ENCODE measurements around the gene C22orf31. TPM values are rescaled to one million over a fixed set of nuclear protein-coding genes. Genes with fewer than 3 reads are reported as not detected.

Gene C22orf31
- total RNA-seq, 6 experiments from 2014 or later = not detected

DNA sequence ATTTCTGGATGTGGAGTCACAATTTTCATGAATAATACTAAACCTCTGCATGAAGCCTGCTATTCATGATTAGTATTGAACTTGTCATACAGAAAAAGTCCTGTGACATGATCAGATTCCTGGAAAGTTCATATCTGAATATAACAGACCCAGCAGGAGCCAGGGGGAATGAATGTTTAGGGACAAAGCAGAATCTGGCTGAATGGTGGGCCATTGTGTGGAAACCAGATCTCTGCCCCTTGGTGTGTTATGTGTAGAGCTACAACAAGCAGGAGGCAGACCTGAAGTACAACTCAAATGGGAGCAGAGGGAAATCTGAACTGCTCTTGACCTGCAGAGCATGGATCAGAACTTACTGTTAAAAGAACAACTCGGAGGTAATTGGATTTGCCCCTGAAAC is 41.5 kb upstream of the C22orf31 start:
- H3K4me1 Mint-ChIP-seq (ENCODE audit: low read depth) = peaks cover 5% of the 10 kb centered on the region
- no peak for DNase-seq
- H3K4me3 Mint-ChIP-seq = no peak overlapping the region
- TF ChIP-seq, protein P1, sequence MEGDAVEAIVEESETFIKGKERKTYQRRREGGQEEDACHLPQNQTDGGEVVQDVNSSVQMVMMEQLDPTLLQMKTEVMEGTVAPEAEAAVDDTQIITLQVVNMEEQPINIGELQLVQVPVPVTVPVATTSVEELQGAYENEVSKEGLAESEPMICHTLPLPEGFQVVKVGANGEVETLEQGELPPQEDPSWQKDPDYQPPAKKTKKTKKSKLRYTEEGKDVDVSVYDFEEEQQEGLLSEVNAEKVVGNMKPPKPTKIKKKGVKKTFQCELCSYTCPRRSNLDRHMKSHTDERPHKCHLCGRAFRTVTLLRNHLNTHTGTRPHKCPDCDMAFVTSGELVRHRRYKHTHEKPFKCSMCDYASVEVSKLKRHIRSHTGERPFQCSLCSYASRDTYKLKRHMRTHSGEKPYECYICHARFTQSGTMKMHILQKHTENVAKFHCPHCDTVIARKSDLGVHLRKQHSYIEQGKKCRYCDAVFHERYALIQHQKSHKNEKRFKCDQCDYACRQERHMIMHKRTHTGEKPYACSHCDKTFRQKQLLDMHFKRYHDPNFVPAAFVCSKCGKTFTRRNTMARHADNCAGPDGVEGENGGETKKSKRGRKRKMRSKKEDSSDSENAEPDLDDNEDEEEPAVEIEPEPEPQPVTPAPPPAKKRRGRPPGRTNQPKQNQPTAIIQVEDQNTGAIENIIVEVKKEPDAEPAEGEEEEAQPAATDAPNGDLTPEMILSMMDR (IDR thresholded peaks at IDR 0.05) = no peak
- H3K27me3 Mint-ChIP-seq (ENCODE audit: insufficient read depth) = peaks cover 14% of the 10 kb centered on the region
- no peaks in the 10 kb centered on the region for H3K36me3 Mint-ChIP-seq (ENCODE audit: low read depth)
- H3K27ac Mint-ChIP-seq = no peak overlapping the region
- H3K9me3 Mint-ChIP-seq = no peaks in the 10 kb centered on the region

DNA sequence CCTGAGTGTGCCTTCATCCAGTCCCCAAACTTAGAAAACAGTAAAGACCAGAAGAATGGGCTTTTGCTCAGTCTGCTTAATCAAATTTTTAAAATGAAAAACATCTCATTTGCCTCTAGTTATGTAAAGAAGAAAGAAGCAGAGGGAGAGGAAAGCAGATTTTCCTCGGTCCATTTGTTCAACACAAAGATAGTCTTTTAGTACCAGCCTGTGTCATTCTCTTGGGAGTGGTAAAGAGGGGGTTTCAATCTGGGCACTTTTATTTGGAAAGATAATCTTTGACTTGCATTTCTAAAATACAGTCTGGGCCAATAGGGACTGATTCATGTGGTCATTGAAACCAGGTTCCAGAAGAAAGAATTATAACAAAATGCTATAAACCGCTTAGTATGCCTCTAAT is 40.7 kb upstream of the C22orf31 start:
- no peak overlapping the region for H3K4me3 Mint-ChIP-seq
- H3K36me3 Mint-ChIP-seq (ENCODE audit: low read depth) = no peaks in the 10 kb centered on the region
- no peaks in the 10 kb centered on the region for H3K4me1 Mint-ChIP-seq (ENCODE audit: low read depth)
- H3K9me3 Mint-ChIP-seq = no peaks in the 10 kb centered on the region
- TF ChIP-seq, protein P1 (IDR thresholded peaks at IDR 0.05) = no peak
- DNase-seq = no peak
- H3K27ac Mint-ChIP-seq = no peak overlapping the region
- H3K27me3 Mint-ChIP-seq (ENCODE audit: insufficient read depth) = peaks cover 14% of the 10 kb centered on the region

DNA sequence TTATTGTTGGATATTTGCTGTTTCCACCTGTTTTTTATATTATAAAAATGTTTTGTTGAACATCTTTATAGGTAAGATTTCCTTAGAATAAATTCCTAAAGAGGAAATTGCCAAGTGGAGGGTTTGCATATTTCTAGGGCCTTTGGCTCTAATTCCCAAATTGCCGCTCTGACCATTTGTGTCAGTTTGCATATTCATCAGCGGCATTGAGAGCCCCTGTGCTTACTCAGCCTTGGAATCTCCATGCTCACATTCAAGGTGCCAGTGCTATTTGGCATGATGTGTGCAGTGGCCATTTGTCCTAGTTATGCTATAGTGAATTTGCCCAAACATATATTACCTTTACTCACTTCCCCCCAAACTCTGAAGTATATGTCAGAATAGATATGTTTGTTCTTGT is 36.7 kb upstream of the C22orf31 start:
- Mint-ChIP-seq H3K36me3 (ENCODE audit: low read depth) (no peaks in the 10 kb centered on the region), H3K27ac (no peak overlapping the region), H3K9me3 (no peaks in the 10 kb centered on the region), H3K4me3 (no peak overlapping the region), H3K4me1 (ENCODE audit: low read depth) (peaks cover 17% of the 10 kb centered on the region), H3K27me3 (ENCODE audit: insufficient read depth) (peaks cover 6% of the 10 kb centered on the region)
- DNase-seq = no peak
- TF ChIP-seq, protein P1 (IDR thresholded peaks at IDR 0.05) = no peak

DNA sequence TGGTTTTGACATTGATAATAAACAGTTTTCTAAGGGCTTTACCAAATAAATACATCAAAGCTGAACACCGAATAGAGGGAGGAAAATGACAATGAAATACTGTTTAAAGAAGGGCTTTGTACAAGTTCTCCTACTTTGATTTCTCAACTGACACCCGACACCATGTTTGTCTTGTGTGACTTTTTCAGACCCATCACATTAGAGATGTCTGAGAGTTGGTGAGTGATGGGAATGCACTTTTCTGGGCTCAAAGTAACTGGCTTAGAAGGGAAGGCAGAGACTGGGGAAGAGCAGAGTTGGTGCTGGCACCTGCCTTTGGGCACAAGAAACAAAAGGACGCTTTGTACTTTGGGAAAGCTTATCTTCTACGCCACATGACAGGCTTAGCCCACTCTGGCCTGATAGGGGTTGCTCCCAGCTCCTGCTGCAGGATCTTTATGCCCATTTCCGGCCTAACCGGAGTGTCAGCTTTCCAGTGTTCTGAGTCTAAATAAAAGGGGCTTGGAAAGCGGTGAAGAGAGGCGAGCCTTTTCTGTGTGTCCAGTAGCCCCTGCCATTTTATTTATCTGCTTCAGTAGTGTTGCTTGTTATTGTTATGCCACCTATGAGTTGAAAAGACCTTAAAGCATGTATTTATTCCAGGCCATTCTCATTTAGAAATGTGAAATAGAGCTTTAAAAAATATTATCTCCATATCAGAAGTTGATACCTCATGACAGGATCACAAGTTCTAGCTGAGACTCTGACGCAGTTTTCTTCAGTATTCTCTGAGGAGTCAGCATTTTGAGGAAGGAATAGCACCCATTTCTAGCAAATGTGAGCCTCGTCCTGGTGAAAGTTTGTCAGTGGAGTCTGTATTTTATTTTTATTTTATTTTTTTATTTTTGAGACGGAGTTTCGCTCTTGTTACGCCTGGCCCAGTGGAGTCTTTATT is 35.4 kb upstream of the C22orf31 start:
- no peaks in the 10 kb centered on the region; the same call in none of the 2 replicates for H3K27me3 Mint-ChIP-seq (ENCODE audit: insufficient read depth)
- H3K4me3 Mint-ChIP-seq = no peak overlapping the region
- no peak for DNase-seq
- H3K9me3 Mint-ChIP-seq = no peaks in the 10 kb centered on the region
- TF ChIP-seq, protein P1 (IDR thresholded peaks at IDR 0.05) = no peak
- H3K27ac Mint-ChIP-seq = no peak overlapping the region
- peaks cover 25% of the 10 kb centered on the region for H3K4me1 Mint-ChIP-seq (ENCODE audit: low read depth)
- H3K36me3 Mint-ChIP-seq (ENCODE audit: low read depth) = no peaks in the 10 kb centered on the region

DNA sequence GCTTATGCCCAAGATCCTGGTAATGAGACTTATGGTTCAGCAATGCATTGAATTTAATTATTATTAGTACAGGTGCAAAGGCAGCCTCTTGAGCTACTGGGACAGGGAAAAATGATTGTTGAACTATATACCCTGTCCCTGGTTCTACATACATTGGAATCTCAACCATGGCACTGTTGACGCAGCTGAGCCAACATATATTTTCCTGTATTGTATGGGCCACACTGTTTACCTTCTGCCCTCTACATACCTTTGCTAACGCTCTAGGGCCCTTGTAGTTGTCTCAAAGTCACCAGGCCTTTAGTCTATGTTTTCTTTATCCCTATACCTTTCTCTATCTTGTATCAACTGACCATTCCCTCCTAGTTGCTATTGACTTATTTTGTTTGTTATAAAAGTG is 33.8 kb upstream of the C22orf31 start:
- Mint-ChIP-seq H3K36me3 (ENCODE audit: low read depth) (no peaks in the 10 kb centered on the region), H3K4me1 (ENCODE audit: low read depth) (peaks cover 30% of the 10 kb centered on the region), H3K27me3 (ENCODE audit: insufficient read depth) (peaks cover 5% of the 10 kb centered on the region), H3K27ac (no peak overlapping the region), H3K4me3 (no peak overlapping the region), H3K9me3 (no peaks in the 10 kb centered on the region)
- DNase-seq = no peak
- TF ChIP-seq, protein P1 (IDR thresholded peaks at IDR 0.05) = no peak

Data from HFFc6 (cell line).